ENCODE results near the gene RPL9. TPM values are rescaled to one million over a fixed set of nuclear protein-coding genes. Genes with fewer than 3 reads are reported as not detected.

RPL9 gene
- total and polyA plus RNA-seq, 2 of the 8 experiments (the other 6 are each of a cell fraction or from before 2014, with no cell fraction given), result 1,161 to 1,184 TPM

GRCh38 chr4:39470402-39470801 lies 11.7 kb upstream of the RPL9 start (continued):
- no peak for TF ChIP-seq YY1 (IDR thresholded peaks at IDR 0.05; ENCODE audit: low read depth, low read length)
- no peak for TF ChIP-seq ASH2L (IDR thresholded peaks at IDR 0.05; ENCODE audit: low read length)
- no peak for TF ChIP-seq TBP (IDR thresholded peaks at IDR 0.05; ENCODE audit: low read depth, low read length)

Data from H1 (cell line).